ENCODE data around the gene CCDC91.

DNA sequence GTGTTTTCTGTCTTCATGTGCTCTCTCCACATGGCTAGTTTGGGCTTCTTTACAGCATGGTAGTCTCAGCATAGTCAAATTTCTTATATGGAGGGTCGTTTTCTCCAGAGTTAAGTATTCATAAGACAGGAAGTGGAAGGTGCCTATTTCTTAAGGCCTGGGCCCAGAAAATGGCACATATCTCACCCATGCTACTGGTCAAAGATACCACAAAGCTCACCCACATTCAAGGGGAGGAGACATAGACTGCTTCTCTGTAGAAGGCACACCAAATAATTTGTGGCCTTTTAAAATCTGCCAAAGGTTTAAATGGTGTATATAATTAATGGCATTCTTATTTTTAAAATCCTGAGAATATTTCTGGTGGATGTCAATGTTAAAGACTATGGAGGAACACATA is 44.8 kb downstream of the CCDC91 start:
- no peak for TF ChIP-seq POLR2AphosphoS5 (IDR thresholded peaks at IDR 0.05; ENCODE audit: low read depth, low read length)
- TF ChIP-seq POLR2A (IDR thresholded peaks at IDR 0.05; ENCODE audit: low read depth, low read length) = no peak
- no peak for TF ChIP-seq TAF1 (IDR thresholded peaks at IDR 0.05; ENCODE audit: low read depth, low read length)
- no peak for TF ChIP-seq PAX5 (IDR thresholded peaks at IDR 0.05; ENCODE audit: insufficient read depth, low read length, severe bottlenecking)
